Tibial artery (tissue), 4 donors: Measurements from ENCODE around the gene CERK.

Experiments
- DNase-seq, 2 donors: peaks; one replicate each; pipeline ENCODE4 v3.0.0-alpha.2; 2019
- H3K27ac ChIP-seq, 2 donors: fragments of 200-600 bp; sonication (generic) in 1 of 2; 1 replicate in 1 of 2; 2 replicates in 1 of 2; pipeline ENCODE4 v1.5.1; 2018 to 2019; ENCODE audit warnings: mild to moderate bottlenecking in 1 of 2
- H3K27me3 ChIP-seq, 2 donors: fragments of 200-600 bp; sonication (generic) in 1 of 2; one replicate each; pipeline versions ENCODE4 v1.5.1 to v1.6.0; 2016 to 2019
- H3K36me3 ChIP-seq, 3 donors: fragments of 200-600 bp; sonication (generic) in 2 of 3; one replicate each; pipeline ENCODE4 v1.5.1; 2016 to 2019; ENCODE audit warnings: mild to moderate bottlenecking in 2 of 3
- H3K4me1 ChIP-seq, 4 donors: fragments of 200-600 bp; sonication (generic) in 2 of 4; 1 replicate in 3 of 4; 2 replicates in 1 of 4; pipeline ENCODE4 v1.5.1; 2016 to 2019
- H3K4me3 ChIP-seq, 2 donors: fragments of 200-600 bp; sonication (generic) in 1 of 2; 1 replicate in 1 of 2; 2 replicates in 1 of 2; pipeline ENCODE4 v1.5.1; 2018 to 2019; ENCODE audit warnings: mild to moderate bottlenecking in 2 of 2
- H3K9me3 ChIP-seq, 3 donors: fragments of 200-600 bp; sonication (generic) in 1 of 3; one replicate each; pipeline ENCODE4 v1.5.1; 2016 to 2019
- CTCF ChIP-seq, 2 experiments: fragments of 200-600 bp in 1 of 2; fragments of 450-650 bp in 1 of 2; IDR thresholded peaks; one replicate each; pipeline ENCODE4 v1.5.1; 2017 to 2019; ENCODE audit warnings: antibody characterized with exemption in 2 of 2, mild to moderate bottlenecking in 1 of 2, moderate library complexity in 1 of 2
- intact Hi-C: fragments of 100-400 bp; cut with DNase I; formaldehyde crosslinking; loops from one replicate; pipeline ENCODE4 v1.15.0; 2023; ENCODE audit warnings: low total_unique reads

The CERK gene

GRCh38 chr22:46726066-46726985, 11.7 kb downstream of the CERK start:
- peaks cover 0 to 21% (median 0%) of the 10 kb centered on the region in 4 donors for H3K4me1 ChIP-seq
- H3K36me3 ChIP-seq: peaks cover 0 to 18% (median 2%) of the 10 kb centered on the region in 3 donors
- H3K4me3 ChIP-seq: no peak overlapping the region
- intact Hi-C loops: no loop called here
- no peak for DNase-seq
- H3K9me3 ChIP-seq: no peaks in the 10 kb centered on the region
- H3K27ac ChIP-seq: no peak overlapping the region
- TF ChIP-seq CTCF (IDR thresholded peaks at IDR 0.05): no peak
- H3K27me3 ChIP-seq: no peaks in the 10 kb centered on the region

GRCh38 chr22:46725096-46725495, 13.0 kb downstream of the CERK start:
- Histone ChIP-seq H3K9me3 (no peaks in the 10 kb centered on the region), H3K4me3 (no peak overlapping the region), H3K27me3 (no peaks in the 10 kb centered on the region), H3K36me3 (peaks cover 2 to 30% (median 4%) of the 10 kb centered on the region in 3 donors), H3K4me1 (peaks cover 0 to 11% (median 0%) of the 10 kb centered on the region in 4 donors), H3K27ac (no peak overlapping the region)
- TF ChIP-seq CTCF (IDR thresholded peaks at IDR 0.05): no peak
- no peak for DNase-seq
- intact Hi-C loops: no loop called here

GRCh38 chr22:46723882-46724281, 14.2 kb downstream of the CERK start:
- H3K27me3 ChIP-seq: no peaks in the 10 kb centered on the region

GRCh38 chr22:46721501-46722085, 16.5 kb downstream of the CERK start:
- no peaks in the 10 kb centered on the region for H3K27me3 ChIP-seq
- no peaks in the 10 kb centered on the region for H3K9me3 ChIP-seq
- H3K27ac ChIP-seq: no peak overlapping the region
- H3K36me3 ChIP-seq: peaks cover 21 to 58% (median 39%) of the 10 kb centered on the region in 3 donors
- no peaks in the 10 kb centered on the region for H3K4me1 ChIP-seq
- intact Hi-C loops: no loop called here
- no peak for DNase-seq
- no peak overlapping the region for H3K4me3 ChIP-seq
- TF ChIP-seq CTCF (IDR thresholded peaks at IDR 0.05): no peak

More at GRCh38 chr22:46723882-46724281, 14.2 kb downstream of the CERK start:
- peaks cover 0 to 8% (median 0%) of the 10 kb centered on the region in 4 donors for H3K4me1 ChIP-seq
- H3K27ac ChIP-seq: no peak overlapping the region
- H3K4me3 ChIP-seq: no peak overlapping the region
- DNase-seq: no peak
- no peaks in the 10 kb centered on the region for H3K9me3 ChIP-seq
- TF ChIP-seq CTCF (IDR thresholded peaks at IDR 0.05): no peak
- H3K36me3 ChIP-seq: peaks cover 14 to 40% (median 16%) of the 10 kb centered on the region in 3 donors
- intact Hi-C loops: no loop called here

- no peak for DNase-seq
Measured at GRCh38 chr22:46719921-46720320, 18.1 kb downstream of the CERK start.

More at GRCh38 chr22:46719921-46720320, 18.1 kb downstream of the CERK start:
- intact Hi-C loops: no loop called here
- Histone ChIP-seq H3K36me3 (peaks cover 21 to 61% (median 40%) of the 10 kb centered on the region in 3 donors), H3K4me1 (no peaks in the 10 kb centered on the region), H3K4me3 (no peak overlapping the region), H3K27me3 (no peaks in the 10 kb centered on the region), H3K9me3 (no peaks in the 10 kb centered on the region), H3K27ac (no peak overlapping the region)
- TF ChIP-seq CTCF (IDR thresholded peaks at IDR 0.05): no peak
